COLO829 (cell line): ENCODE results near the gene SIPA1L3.

Source experiments
- DNase-seq: peaks from one replicate; pipeline ENCODE4 v3.0.0; 2012; ENCODE audit warnings: low spot score

The SIPA1L3 gene

DNA sequence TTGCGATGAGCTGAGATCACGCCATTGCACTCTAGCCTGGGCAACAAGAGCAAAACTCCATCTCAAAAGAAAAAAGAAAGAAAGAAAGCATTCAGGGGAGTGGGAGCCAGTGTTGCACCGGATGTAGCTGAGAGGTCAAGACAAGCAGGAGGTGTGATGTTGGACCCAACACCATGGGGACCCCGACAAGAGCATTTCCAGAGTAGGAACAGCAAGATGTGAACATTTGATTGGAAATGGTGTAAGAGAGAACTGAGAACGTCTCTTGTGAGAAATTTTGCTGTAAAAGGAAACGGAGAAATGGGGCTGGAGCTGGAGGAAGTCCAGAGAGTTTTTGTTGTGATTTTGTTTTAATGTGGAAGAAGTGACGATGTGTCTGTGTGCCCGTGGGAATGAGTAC, 332.8 kb downstream of the SIPA1L3 start:
- DNase-seq, result no peak

DNA sequence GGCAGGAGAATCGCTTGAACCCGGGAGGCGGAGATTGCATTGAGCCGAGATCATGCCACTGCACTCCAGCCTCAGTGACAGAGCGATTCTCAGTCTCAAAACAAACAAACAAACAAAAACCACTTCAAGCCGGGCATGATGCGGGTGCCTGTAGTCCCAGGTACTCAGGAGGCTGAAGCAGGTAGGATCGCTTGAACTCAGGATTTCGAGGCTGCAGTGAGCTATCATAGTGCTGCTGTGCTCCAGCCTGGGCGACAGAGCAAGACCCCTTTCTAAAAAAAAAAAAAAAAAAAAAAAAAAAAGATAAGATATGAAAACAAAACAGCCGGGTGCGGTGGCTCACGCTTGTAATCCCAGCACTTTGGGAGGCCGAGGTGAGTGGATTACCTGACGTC, 336.3 kb downstream of the SIPA1L3 start:
- DNase-seq, result no peak

GRCh38 chr19:38245826-38246498, 339.0 kb downstream of the SIPA1L3 start:
- DNase-seq, result no peak

DNA sequence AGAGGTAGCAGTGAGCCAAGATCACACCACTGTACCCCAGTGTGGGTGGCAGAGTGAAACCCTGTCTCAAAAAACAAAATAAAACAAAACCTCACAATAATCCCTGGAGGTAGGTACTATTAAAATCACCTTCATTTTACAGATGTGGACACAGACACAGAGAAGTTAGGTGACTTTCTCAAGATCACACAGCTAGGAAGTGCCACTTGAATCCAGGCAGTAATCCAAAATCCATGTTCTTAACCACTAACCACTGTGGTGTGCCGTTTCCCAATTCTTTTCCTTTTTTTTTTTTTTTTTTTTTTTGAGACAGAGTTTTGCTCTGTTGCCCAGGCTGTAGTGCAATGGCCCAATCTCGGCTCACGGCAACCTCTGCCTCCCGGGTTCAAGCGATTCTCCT, 340.1 kb downstream of the SIPA1L3 start:
- DNase-seq, result no peak

DNA sequence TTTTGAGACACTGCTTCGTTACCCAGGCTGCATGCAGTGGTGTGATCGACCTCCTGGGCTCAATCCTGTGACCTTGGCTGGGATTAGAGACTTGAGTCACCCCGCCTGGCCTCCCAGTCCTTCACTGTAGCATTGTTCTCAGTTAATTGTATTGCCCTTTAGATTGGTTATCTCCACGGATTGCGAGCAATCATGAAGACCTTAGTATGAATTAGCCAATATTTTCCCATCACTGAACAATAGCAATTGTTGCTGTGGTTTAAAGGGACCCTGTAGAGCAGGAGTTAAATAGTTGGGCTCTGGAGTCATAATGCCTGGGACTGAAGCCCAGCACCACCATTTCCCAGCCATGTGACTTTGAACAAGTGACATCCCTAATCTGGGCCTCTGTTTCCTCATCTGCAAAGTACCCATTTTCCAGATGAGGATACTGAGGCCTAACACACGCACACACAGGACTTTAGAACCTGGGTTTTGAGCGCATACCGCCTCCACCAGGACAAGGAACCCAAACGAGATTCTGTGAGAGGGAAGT, 340.8 kb downstream of the SIPA1L3 start:
- DNase-seq, result no peak

GRCh38 chr19:38248421-38248820, 341.4 kb downstream of the SIPA1L3 start:
- no peak for DNase-seq

DNA sequence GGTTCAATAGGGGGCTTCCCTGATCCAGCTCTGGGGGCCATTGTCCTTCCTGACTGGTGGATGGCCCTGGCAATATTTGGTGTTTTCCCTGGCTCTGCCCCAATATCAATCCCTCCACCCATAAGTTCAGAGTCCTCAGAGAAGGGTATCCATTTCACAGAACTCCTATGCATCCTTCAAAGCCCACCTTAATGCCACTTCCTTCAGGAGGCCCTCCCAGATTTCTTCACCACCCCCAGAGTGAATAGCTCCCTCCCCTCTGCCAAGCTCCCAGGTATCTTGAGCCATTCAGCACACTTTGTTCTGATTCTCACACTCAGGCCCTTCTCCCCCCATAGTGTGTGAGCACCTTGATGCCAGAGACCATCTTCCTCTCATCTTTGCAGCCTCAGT, 343.4 kb downstream of the SIPA1L3 start:
- no peak for DNase-seq

GRCh38 chr19:38250821-38251563, 344.0 kb downstream of the SIPA1L3 start:
- no peak for DNase-seq

DNA sequence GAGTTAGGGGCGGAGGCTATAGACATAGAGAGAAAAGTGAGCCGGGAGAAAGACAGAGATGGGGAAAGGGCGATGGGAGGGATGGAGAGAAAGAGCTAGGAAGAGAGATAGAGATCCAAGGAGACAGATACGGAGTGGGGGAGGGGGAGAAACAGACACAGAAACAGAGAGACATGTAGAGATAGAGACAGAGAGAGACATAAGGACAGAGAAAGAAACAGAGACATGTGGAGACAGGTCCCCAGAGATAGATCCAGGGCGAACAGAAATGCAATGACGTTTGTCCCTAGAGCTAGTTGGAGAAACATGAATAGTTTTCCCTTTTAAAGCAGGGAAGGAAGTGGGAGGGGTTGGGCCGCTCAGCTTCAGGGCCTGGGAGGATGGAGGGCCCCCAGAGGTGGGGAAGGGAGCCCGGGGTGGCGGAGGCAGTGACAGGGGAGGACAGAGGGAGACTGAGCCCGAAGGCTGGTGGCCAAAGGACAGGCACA, 344.6 kb downstream of the SIPA1L3 start:
- no peak for DNase-seq

DNA sequence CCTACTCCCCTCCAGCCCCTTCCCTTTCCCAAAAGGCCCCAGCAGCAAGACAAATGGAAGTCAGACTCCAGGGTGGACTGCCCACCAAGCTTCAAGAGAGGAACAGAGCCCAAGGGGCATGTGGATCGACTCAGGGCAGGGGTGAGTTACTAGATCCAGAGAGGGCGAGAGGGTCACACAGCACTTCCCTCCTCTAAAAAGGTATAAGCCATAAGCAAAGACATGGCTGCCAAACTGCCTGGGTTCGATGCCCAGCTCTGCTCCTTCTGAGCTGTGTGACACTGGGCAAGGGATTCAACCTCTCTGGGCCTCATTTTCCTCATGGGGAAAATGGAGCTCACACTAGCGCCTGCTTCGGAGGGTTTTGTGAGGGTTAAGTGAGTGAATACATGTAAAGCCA, 345.4 kb downstream of the SIPA1L3 start:
- DNase-seq, result no peak

GRCh38 chr19:38252941-38253691, 346.1 kb downstream of the SIPA1L3 start:
- no peak for DNase-seq

DNA sequence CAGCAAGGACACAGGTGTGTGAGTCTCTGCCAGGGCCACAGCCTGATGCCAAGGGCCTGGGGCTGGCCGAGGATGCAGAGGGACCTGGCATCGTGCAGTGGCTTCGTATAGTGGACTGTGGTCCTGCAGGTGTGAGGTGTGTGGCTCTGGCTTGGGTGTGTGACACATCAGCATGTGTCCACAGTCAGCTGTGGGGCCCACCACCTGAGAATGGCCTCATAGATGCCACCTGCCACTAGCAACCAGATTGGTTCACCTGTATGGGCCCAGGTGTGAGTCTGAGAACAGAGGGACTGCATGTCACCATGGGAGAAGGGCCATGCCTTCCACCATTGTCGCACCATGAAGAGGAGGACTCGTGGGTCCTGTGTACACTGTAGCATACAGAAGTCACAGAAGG, 346.8 kb downstream of the SIPA1L3 start:
- no peak for DNase-seq

- no peak for DNase-seq
Observed at GRCh38 chr19:38255383-38256014, 348.5 kb downstream of the SIPA1L3 start.
